Measurements from ENCODE around the gene JAG1. TPM values are rescaled to one million over a fixed set of nuclear protein-coding genes. Genes with fewer than 3 reads are reported as not detected.

JAG1 gene
- total RNA-seq, 4 donors from 2014 or later: 30.7 to 41.9 (median 36.3) TPM

GRCh38 chr20:10675450-10675848 is 1.6 kb upstream of the JAG1 start:
- intact Hi-C loops (cut with DNase I): no loop called here
- Histone ChIP-seq H3K4me1 (peaks cover 5 to 49% (median 40%) of the 10 kb centered on the region in 4 donors), H3K4me3 (peak overlapping the region in 3 of 4 donors; percentile 67 to 78 (median 77)), H3K9me3 (peaks cover 0 to 2% (median 0%) of the 10 kb centered on the region in 4 donors), H3K36me3 (peaks cover 0 to 6% (median 0%) of the 10 kb centered on the region in 4 donors), H3K27me3 (peaks cover 0 to 31% (median 0%) of the 10 kb centered on the region in 4 donors), H3K27ac (replicated peaks in 1 of 4) (peak overlapping the region; percentile 79 to 99 (median 93))
- no peak for DNase-seq (ENCODE audit: extremely low spot score)
- TF ChIP-seq EP300 (IDR thresholded peaks at IDR 0.05) (no peak), CTCF (IDR thresholded peaks at IDR 0.05) (no peak), POLR2AphosphoS5 (IDR thresholded peaks at IDR 0.05) (no peak), POLR2A (IDR thresholded peaks at IDR 0.05; ENCODE audit: low read depth) (no peak)
- WGBS: 89% methylated on average over 4 of the region's 4 CpGs

- peak; percentile 94 for DNase-seq (ENCODE audit: extremely low spot score)
- H3K36me3 ChIP-seq: peaks cover 0 to 6% (median 0%) of the 10 kb centered on the region in 4 donors
These were observed 1.1 kb upstream of the JAG1 start for GRCh38 chr20:10674684-10675449.

GRCh38 chr20:10673176-10673841 is 490 bp downstream of the JAG1 start:
- peaks cover 0 to 14% (median 0%) of the 10 kb centered on the region in 4 donors for H3K36me3 ChIP-seq
- intact Hi-C loops (cut with DNase I): loop anchor here (5.0 kb wide), 2 partner anchors 71 to 236 kb away; partner anchors contain the start of gene SLX4IP
- H3K27ac ChIP-seq (replicated peaks in 1 of 4): peak overlapping the region; percentile 79 to 99 (median 93)
- WGBS: 0% methylated on average over 28 of the region's 73 CpGs
- peak overlapping the region; percentile 67 to 78 (median 72) for H3K4me3 ChIP-seq
- H3K9me3 ChIP-seq: no peaks in the 10 kb centered on the region
- H3K27me3 ChIP-seq: peaks cover 0 to 31% (median 0%) of the 10 kb centered on the region in 4 donors
- H3K4me1 ChIP-seq: peaks cover 10 to 67% (median 56%) of the 10 kb centered on the region in 4 donors
- no peak for DNase-seq (ENCODE audit: extremely low spot score)
- TF ChIP-seq POLR2A (IDR thresholded peaks at IDR 0.05; ENCODE audit: low read depth): no peak
- no peak for TF ChIP-seq CTCF (IDR thresholded peaks at IDR 0.05)
- no peak for TF ChIP-seq POLR2AphosphoS5 (IDR thresholded peaks at IDR 0.05)
- TF ChIP-seq EP300 (IDR thresholded peaks at IDR 0.05): no peak

More at GRCh38 chr20:10674684-10675449, 1.1 kb upstream of the JAG1 start:
- Histone ChIP-seq H3K4me3 (peak overlapping the region; percentile 67 to 78 (median 72)), H3K27ac (replicated peaks in 1 of 4) (peak overlapping the region; percentile 79 to 99 (median 93)), H3K27me3 (peaks cover 0 to 31% (median 0%) of the 10 kb centered on the region in 4 donors), H3K4me1 (peaks cover 5 to 53% (median 42%) of the 10 kb centered on the region in 4 donors), H3K9me3 (no peaks in the 10 kb centered on the region)
- intact Hi-C loops (cut with DNase I): loop anchor here (5.0 kb wide), 2 partner anchors 73 to 238 kb away; partner anchors contain the start of gene SLX4IP
- 5% methylated on average over 17 of the region's 38 CpGs for WGBS
- TF ChIP-seq POLR2A (IDR thresholded peaks at IDR 0.05; ENCODE audit: low read depth): no peak
- peak; percentile 60 to 89 (median 69) for TF ChIP-seq CTCF (IDR thresholded peaks at IDR 0.05)
- peak; percentile 27 to 47 for TF ChIP-seq POLR2AphosphoS5 (IDR thresholded peaks at IDR 0.05)

- WGBS: 2% methylated on average over 13 of the region's 47 CpGs
- Histone ChIP-seq H3K36me3 (peaks cover 0 to 21% (median 0%) of the 10 kb centered on the region in 4 donors), H3K27me3 (peaks cover 0 to 31% (median 0%) of the 10 kb centered on the region in 4 donors), H3K9me3 (no peaks in the 10 kb centered on the region), H3K27ac (replicated peaks in 1 of 4) (peak overlapping the region; percentile 79 to 99 (median 93)), H3K4me1 (peaks cover 13 to 74% (median 62%) of the 10 kb centered on the region in 4 donors), H3K4me3 (peak overlapping the region; percentile 67 to 78 (median 72))
- intact Hi-C loops (cut with DNase I): loop anchor here (5.0 kb wide), 2 partner anchors 70 to 235 kb away; partner anchors contain the start of gene SLX4IP
- peak; percentile 94 for DNase-seq (ENCODE audit: extremely low spot score)
- TF ChIP-seq POLR2AphosphoS5 (IDR thresholded peaks at IDR 0.05): no peak
- TF ChIP-seq POLR2A (IDR thresholded peaks at IDR 0.05; ENCODE audit: low read depth): no peak
- no peak for TF ChIP-seq EP300 (IDR thresholded peaks at IDR 0.05)
- TF ChIP-seq CTCF (IDR thresholded peaks at IDR 0.05): no peak
These were observed 1.1 kb downstream of the JAG1 start for GRCh38 chr20:10672624-10673127.

All from esophagus muscularis mucosa (tissue), 4 donors.